Measurements from ENCODE around the gene AQP1. TPM values are rescaled to one million over a fixed set of nuclear protein-coding genes. Genes with fewer than 3 reads are reported as not detected.

The AQP1 gene
- total RNA-seq, 1 donor from 2014 or later = 2.1 TPM

DNA sequence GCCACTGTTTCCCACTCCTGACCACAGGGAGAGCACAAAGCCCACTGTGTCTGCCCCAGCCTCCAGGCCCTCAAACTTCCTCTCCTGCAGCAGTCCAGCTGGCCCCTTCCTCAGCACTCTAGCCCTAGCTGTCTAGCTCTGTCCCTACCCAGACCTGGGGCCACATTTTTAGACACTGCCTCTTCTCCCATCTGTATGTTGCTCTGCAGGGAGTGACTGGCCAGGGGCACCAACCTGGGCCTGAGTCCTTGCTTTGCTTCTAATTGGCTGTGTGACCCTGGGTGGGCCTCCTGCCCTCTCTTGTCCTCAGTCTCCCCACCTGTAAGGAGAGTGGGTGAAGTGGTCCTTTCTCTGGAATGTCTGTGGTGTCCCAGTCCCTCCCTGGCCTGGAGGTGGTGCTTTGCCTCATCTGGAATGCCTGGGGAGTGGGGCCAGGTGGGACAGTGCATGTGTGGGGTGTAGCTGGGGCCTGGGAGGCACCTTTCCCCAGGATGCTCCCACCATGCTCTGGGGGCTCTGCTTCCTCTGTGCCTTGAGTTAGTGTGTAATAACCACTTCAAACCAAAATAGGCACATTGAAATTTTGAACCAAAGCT, 25.1 kb downstream of the AQP1 start:
- no peak for DNase-seq (ENCODE audit: low read depth)
- TF ChIP-seq, protein P1, sequence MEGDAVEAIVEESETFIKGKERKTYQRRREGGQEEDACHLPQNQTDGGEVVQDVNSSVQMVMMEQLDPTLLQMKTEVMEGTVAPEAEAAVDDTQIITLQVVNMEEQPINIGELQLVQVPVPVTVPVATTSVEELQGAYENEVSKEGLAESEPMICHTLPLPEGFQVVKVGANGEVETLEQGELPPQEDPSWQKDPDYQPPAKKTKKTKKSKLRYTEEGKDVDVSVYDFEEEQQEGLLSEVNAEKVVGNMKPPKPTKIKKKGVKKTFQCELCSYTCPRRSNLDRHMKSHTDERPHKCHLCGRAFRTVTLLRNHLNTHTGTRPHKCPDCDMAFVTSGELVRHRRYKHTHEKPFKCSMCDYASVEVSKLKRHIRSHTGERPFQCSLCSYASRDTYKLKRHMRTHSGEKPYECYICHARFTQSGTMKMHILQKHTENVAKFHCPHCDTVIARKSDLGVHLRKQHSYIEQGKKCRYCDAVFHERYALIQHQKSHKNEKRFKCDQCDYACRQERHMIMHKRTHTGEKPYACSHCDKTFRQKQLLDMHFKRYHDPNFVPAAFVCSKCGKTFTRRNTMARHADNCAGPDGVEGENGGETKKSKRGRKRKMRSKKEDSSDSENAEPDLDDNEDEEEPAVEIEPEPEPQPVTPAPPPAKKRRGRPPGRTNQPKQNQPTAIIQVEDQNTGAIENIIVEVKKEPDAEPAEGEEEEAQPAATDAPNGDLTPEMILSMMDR (conservative IDR thresholded peaks at IDR 0.05; ENCODE audit: low read depth, low read length) = no peak
- no peak overlapping the region for H3K4me3 ChIP-seq (ENCODE audit: low read depth, low read length)

DNA sequence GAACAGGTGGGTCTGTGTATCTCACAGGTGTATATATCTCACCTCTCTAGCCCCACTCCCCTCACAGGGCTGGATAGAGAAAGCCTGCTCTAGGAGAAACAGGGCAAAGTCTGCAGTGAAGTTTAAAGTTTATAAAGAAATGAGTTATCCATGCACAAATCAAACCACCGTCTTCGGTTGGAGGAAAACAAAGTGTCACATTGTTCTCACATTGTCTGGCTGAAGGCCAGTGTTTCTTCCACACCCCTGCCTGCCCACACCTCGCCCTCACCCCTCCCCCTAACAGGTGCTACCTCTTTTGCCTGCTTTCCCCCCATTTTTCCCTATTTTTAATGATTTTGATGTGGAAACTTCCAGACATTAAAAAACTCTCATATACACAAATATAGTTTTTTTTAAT, 25.8 kb downstream of the AQP1 start:
- DNase-seq (ENCODE audit: low read depth) = no peak
- TF ChIP-seq, protein P1 (conservative IDR thresholded peaks at IDR 0.05; ENCODE audit: low read depth, low read length) = no peak
- no peak overlapping the region for H3K4me3 ChIP-seq (ENCODE audit: low read depth, low read length)

DNA sequence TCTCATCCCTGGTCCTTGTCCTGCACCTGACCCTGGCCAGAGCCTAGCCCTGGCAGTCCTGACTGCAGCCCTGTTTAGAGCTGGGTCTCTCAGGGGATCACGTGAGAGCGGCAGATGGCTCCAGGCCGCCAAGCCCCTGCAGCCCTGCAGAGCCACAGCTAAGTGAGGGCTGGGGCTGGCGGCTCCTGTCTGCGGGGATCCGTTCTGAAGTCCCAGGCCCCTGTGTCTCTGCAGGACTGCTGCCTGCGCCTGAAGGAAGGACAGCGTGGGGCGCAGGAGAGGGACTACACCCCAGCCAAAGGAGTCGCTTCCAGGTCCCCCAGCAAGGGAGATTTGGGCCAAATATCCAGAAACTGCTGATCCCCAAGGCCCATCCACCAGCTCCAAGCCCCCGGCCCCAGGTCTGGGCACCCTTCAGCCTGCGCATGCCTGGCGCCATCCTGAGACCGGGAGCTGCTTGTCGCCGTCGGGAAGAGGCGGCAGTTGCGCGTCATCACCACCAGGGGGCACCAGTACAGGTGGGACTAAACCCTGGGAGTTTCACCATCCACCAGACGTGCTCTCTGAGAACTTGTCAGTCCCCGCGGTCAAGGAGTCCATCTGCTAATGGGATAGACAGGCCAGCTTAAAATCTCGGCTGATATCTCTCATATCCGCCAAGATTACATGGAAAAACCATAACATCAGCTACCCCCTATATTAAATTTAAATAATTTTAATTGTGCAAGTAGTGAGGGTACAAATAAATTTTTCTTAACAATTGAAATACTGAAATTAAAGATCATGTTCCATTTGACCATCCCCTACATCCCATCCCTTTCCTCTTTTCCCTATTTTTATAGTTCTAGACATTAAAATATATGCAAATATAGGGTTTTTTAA, 27.0 kb downstream of the AQP1 start:
- peak overlapping the region; percentile 40 for H3K4me3 ChIP-seq (ENCODE audit: low read depth, low read length)
- no peak for DNase-seq (ENCODE audit: low read depth)
- TF ChIP-seq, protein P1 (conservative IDR thresholded peaks at IDR 0.05; ENCODE audit: low read depth, low read length) = peak; percentile 97

DNA sequence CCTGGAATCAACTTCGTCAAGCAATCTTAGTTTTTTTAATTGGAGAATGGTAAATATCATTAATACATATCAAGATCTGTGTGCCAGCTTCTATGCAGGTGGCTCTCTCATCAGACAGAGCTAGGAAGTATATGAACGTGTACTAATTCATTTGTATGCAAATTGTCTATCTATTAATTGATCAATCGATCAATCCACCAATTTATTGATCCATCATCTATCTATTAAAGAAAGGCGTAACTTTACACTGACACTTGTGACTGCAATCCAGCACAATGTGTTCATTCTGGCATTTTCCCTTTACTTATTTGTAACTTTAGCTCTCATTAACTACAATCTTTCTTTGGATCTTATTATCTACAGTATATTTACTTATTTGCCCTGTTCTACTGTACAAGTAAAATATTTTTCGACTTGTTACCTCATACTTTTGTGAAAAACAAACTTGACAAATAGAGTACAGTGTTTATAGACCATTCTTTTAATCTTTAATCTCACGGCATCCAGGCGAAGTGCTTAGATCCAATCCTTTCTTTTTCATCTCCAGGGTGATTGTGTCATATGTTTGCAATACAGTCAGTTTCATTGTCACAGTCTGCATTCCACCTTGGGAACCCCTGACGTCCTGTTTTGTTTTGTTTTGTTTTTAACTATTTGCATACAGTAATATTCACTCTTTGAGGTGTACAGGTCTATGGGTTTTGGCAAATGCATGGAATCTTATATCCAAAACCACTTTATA, 30.1 kb downstream of the AQP1 start:
- TF ChIP-seq, protein P1 (conservative IDR thresholded peaks at IDR 0.05; ENCODE audit: low read depth, low read length) = no peak
- no peak for DNase-seq (ENCODE audit: low read depth)
- H3K4me3 ChIP-seq (ENCODE audit: low read depth, low read length) = no peak overlapping the region

DNA sequence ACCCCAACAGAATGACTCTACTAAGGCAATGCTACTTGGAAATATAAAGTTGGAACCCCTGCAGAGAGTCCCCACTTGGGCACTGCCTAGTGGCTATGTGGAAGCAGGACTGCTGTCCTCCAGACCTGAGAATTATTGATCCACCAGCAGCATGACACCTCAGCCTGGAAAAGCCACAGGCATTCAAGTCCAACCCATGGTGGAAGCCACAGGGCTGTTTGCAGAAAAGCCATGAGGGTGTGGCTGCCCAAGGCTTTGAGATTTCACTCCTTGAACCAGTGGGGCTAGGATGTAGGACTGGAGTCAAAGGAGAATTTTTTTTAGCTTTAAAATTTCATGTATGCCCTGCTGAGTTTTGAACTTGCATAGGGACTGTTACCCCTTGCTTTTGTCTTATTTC, 38.5 kb downstream of the AQP1 start:
- TF ChIP-seq, protein P1 (conservative IDR thresholded peaks at IDR 0.05; ENCODE audit: low read depth, low read length) = no peak
- no peak overlapping the region for H3K4me3 ChIP-seq (ENCODE audit: low read depth, low read length)
- DNase-seq (ENCODE audit: low read depth) = no peak

DNA sequence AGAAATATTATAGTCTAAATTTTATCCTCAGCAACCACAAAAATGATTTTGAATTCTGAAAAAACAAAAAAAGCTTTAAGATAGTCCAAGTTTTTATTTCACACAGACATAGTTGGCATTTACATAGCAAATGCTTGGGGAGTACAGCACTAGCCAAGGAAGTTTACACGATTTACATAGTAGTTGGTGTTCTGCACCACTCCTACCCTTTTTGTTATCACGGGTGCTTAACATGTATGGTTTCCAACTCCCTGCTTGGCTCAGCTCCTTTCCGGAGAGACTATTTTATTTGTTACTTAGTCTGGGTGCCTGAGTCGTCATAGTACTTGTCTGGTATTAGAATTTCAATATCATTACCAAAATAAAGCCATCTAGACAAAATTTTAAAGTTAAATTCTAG, 43.3 kb downstream of the AQP1 start:
- no peak for DNase-seq (ENCODE audit: low read depth)
- TF ChIP-seq, protein P1 (conservative IDR thresholded peaks at IDR 0.05; ENCODE audit: low read depth, low read length) = no peak
- no peak overlapping the region for H3K4me3 ChIP-seq (ENCODE audit: low read depth, low read length)

Measured in epithelial cell of proximal tubule (primary cell).